ENCODE data around the gene DLG1.
"Not testable (repeated sequence)": the region's sequence is repeated elsewhere in the genome, so short reads cannot be mapped to it uniquely, and the experiment has no call there.

The DLG1 gene

GRCh38 chr3:197076415-197076814, 222.0 kb downstream of the DLG1 start:
- no peak for DNase-seq

- DNase-seq, result no peak
Observed at GRCh38 chr3:197068077-197068476, 230.3 kb downstream of the DLG1 start.

GRCh38 chr3:197064771-197065170, 233.6 kb downstream of the DLG1 start:
- DNase-seq, result no peak

- no peak for DNase-seq
Observed at GRCh38 chr3:197062446-197062845, 236.0 kb downstream of the DLG1 start.

- DNase-seq, result not testable (repeated sequence)
Observed at GRCh38 chr3:197051637-197052036, 246.8 kb downstream of the DLG1 start.

GRCh38 chr3:197050511-197050910, 247.9 kb downstream of the DLG1 start:
- no peak for DNase-seq

- DNase-seq, result no peak
Observed at GRCh38 chr3:197042539-197042938, 255.9 kb downstream of the DLG1 start.

GRCh38 chr3:197041875-197042488, 256.4 kb downstream of the DLG1 start:
- no peak for DNase-seq

GRCh38 chr3:197040658-197041057, 257.8 kb downstream of the DLG1 start:
- no peak for DNase-seq

GRCh38 chr3:197038679-197039462, 259.5 kb downstream of the DLG1 start:
- DNase-seq, result no peak

GRCh38 chr3:197035577-197035976, 262.8 kb downstream of the DLG1 start:
- no peak for DNase-seq

GRCh38 chr3:197034778-197035177, 263.6 kb downstream of the DLG1 start:
- not testable (repeated sequence) for DNase-seq

- not testable (repeated sequence) for DNase-seq
Observed at GRCh38 chr3:197033764-197034163, 264.6 kb downstream of the DLG1 start.

GRCh38 chr3:197031315-197032285, 266.8 kb downstream of the DLG1 start:
- no peak for DNase-seq

GRCh38 chr3:197030379-197031314, 267.8 kb downstream of the DLG1 start:
- no peak for DNase-seq

GRCh38 chr3:197029511-197030167, 268.8 kb downstream of the DLG1 start, which contains the start of gene MELTF:
Gene MELTF (minus strand): TSS chr3:197029817. CDS start chr3:197029702, 115 bp downstream.
- DNase-seq, result peak; percentile 61

GRCh38 chr3:197028728-197029510, 269.5 kb downstream of the DLG1 start:
- DNase-seq, result no peak

GRCh38 chr3:197027896-197028727, 270.3 kb downstream of the DLG1 start:
- DNase-seq, result no peak

- DNase-seq, result no peak
Observed at GRCh38 chr3:197027151-197027895, 271.1 kb downstream of the DLG1 start.
